ENCODE measurements around the gene ZBTB42.

Gene ZBTB42

DNA sequence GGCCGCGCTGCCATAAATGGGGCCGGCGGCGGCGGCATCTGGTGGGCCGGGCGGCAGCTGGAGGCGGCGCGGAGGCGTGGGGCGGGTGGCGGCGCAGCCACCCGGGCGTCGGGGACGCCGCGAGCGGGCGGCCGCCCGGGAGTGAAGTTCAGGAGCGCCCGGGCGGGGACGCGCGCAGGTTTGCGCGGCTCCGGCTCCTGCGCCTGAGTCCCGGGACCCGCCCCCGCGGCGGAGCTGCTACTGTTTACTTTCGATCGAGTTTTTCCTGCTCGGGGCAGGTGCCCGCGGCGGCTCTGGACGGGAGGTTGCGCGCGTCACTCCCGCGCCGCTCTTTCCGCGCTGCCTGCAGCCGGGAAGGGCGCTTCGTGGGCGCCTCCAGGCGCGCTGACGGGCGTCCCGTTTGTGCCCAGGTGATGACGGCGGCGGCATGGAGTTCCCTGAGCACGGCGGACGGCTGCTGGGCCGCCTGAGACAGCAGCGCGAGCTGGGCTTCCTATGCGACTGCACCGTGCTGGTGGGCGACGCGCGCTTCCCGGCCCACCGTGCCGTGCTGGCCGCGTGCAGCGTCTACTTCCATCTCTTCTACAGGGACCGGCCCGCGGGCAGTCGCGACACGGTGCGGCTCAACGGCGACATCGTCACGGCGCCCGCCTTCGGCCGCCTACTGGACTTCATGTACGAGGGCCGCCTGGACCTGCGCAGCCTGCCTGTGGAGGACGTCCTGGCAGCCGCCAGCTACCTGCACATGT lies at the start of gene ZBTB42:
Gene ZBTB42 (plus strand): TSS at position 331 of the 749 bp plus-strand sequence. CDS start 97 bp downstream, at position 428.
- DNase-seq (ENCODE audit: low read depth in 2 of 2) = peak; percentile 30 to 56

DNA sequence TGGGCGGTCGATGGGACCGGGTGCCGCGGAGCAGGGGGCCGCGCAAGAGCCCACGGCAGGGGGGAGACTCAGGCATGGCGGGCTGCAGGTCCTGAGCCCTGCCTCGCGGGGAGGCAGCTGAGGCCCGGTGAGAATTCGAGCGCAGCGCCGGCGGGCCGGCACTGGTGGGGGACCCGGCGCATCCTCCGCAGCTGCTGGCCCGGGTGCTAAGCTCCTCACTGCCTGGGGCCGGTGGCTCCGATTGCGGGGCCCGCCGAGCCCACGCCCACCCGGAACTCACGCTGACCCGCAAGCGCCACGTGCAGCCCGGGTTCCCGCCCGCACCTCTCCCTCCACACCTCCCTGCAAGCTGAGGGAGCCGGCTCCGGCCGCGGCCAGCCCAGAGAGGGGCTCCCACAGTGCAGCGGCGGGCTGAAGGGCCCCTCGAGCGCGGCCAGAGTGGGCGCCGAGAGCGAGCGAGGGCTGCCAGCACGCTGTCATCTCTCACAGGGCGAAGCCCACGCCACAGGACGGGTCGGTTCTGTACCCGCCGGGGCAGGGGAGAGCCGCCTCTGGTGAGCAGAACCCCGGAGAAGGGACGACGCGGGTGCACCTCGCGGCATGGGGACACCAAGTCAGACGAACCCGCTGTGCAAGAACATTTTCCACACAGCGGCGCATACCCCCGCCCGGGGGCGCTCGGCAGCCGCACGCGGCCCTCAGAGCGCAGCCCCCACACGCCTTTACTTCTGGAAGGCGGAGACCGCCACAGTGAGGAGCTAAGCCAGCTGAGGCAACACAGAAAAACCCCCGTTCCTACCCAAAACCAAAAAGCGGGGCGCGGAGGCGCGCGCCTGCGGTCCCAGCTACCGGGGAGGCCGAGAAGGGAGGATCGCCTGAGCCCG lies 49.1 kb upstream of the ZBTB42 start:
- DNase-seq (ENCODE audit: low read depth in 2 of 2) = no peak

- DNase-seq (ENCODE audit: low read depth in 2 of 2) = no peak
These were observed 48.5 kb upstream of the ZBTB42 start for GRCh38 chr14:104752423-104752734.

- DNase-seq (ENCODE audit: low read depth in 2 of 2) = peak; percentile 99 to 100
These were observed 48.0 kb upstream of the ZBTB42 start, which contains the start of gene SIVA1 for GRCh38 chr14:104752735-104753527. Gene SIVA1 (plus strand): TSS chr14:104753147. CDS start chr14:104753202, 55 bp downstream.

DNA sequence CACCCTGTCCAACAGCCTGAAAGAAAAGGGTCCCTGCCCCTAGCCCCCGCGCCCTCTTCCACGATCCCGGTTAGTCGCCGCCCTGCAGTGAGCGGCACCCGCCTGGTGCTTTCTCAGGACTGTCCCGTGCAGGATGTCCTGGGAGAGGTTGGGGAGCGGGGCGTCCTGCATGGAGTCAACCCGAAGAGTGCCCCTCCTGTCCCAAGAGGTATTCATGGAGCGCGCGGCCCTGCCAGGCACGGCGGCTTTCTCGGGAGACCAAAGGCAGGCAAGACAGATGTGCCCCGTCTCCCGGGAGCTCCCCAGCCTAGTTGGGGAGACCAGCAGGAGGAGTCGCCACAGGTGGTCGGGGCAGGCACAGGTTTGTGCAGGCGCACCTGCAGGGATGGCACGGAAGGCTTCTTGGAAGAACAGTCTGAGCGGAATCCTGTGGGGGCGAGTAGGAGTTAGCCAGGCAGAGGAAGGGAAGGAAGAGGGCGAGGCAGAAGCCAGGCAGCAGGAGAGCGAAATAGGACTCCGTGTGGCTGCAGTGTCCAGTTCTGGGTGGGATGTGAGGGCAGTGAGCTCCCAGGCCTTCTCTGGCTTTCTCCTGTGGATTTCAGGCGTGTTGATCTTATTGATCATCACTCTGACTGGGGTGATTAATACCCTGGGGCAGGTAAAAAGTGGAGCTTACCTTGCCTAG lies 47.2 kb upstream of the ZBTB42 start:
- DNase-seq (ENCODE audit: low read depth in 2 of 2) = no peak

- DNase-seq (ENCODE audit: low read depth in 2 of 2) = no peak
These were observed 46.6 kb upstream of the ZBTB42 start for GRCh38 chr14:104754213-104754851.

DNA sequence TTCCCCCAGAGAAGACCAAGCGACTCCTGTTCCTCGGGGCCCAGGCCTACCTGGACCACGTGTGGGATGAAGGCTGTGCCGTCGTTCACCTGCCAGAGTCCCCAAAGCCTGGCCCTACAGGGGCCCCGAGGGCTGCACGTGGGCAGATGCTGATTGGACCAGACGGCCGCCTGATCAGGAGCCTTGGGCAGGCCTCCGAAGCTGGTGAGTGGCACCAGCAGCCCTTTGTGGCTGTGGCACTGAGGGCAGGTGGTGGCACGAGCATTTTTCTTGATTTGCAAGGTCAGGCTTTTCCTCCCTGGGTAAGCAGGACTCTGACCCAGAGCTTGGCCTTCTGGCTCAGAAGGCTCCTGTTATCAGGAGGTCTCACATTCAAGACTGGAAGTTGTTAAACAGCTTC lies 45.3 kb upstream of the ZBTB42 start:
- DNase-seq (ENCODE audit: low read depth in 2 of 2) = no peak

DNA sequence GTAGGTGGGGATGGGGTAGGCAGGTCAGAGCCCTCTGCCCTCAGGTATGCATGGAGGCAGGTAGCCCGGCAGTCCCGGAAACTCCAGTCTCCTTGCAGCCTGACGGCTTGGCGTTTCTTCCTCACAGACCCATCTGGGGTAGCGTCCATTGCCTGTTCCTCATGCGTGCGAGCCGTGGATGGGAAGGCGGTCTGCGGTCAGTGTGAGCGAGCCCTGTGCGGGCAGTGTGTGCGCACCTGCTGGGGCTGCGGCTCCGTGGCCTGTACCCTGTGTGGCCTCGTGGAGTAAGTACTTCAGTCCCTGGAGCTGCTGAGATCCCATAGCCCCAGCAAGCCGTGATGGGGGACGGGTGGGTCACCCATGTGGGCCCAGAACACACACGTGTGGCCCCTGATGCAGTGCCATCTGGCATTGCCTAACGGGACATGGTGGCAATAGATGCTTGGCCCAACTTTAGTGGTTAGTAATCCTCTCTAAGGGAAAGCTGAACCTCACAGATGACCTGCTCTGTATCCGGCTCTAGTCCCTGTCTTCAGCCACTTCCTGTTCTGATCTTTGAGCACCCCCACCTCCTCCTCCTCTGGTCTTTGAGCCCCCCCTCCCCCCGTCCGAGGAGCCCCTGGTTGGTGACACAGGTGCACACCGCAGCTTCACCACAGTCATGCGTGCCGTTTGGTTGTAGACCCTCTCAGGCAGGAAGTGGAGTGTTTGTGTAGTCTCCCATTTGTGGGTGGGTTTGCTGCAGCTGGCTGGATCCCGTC lies 44.2 kb upstream of the ZBTB42 start:
- no peak for DNase-seq (ENCODE audit: low read depth in 2 of 2)

- DNase-seq (ENCODE audit: low read depth in 2 of 2) = no peak
These were observed 43.7 kb upstream of the ZBTB42 start for GRCh38 chr14:104757238-104757585.

DNA sequence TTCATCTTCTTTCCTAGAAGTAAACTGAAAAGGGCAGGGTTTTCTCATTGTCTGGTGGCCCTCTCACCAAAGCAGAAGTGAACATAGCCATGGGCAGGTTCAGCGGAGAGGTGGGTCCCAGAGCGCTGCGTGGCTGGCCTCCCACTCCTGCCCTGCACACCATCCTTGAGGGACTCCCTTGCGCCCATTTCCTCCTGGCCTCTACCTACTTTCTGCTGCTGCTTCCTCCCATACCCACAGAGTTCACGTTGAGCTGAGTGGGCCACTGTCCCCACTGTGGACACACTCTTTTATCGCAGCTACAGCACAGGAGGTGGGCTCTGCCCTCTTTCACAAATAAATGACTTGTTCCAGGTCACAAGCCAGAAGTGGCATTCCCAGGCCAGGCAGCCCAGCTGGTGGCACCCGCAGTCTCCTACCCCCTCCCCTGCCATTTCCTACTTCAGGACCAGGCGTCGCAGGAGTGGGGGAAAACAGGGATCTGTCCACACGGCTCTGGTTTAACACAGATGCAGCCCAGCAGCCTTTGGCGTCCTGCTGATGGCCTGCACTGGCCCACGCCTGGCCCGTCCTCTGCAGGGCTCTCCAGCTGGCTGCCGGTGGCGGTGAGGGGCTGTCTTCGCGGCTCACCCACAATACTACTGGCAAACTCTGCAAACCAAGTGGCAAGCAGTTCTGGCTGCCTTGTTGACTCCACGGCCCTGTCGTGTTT lies 43.1 kb upstream of the ZBTB42 start:
- DNase-seq (ENCODE audit: low read depth in 2 of 2) = no peak

DNA sequence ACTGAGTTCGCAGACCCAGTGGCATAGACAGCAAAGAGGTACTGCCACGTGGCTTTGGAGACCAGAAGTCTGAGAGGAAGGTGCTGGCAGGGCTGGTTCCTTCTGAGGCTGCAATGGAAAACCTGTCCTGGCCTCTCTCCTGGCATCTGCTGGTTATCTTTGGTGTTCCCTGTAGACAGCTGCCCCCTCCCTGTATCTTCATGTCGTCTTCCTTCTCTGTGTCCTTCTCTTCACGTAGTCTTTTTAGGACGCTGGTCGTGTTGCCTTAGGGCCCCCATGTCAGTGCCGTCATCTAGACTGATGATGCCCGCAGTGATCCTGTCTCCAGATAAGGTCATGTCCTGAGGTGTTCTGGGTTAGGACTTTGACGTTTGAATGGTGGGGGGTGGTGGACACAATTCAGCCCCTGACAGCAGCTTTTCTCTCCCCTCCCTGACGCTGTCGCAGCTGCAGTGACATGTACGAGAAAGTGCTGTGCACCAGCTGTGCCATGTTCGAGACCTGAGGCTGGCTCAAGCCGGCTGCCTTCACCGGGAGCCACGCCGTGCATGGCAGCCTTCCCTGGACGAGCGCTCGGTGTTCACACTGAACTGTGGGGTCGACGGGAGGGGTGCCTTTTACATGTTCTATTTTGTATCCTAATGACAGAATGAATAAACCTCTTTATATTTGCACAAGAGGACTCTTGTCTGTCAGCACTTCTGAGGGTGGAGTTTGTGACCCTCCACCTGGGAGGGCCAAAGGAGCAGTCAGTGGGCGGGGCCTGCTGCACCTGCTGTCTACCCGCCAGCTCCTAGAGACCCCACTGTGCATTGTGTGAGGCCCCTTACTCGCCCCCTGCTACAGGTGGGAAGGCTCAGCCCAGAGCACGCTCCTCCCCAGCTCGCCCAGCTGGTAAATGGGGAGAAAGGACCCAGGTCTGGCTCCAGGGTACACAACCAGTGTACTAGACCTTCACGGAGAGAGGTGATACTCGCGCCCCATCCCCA lies 41.6 kb upstream of the ZBTB42 start:
- DNase-seq (ENCODE audit: low read depth in 2 of 2) = no peak

- no peak for DNase-seq (ENCODE audit: low read depth in 2 of 2)
These were observed 35.4 kb upstream of the ZBTB42 start for GRCh38 chr14:104765517-104765916.

- no peak for DNase-seq (ENCODE audit: low read depth in 2 of 2)
These were observed 34.5 kb upstream of the ZBTB42 start for GRCh38 chr14:104766256-104766862.

- no peak for DNase-seq (ENCODE audit: low read depth in 2 of 2)
These were observed 33.9 kb upstream of the ZBTB42 start for GRCh38 chr14:104766863-104767633.

GRCh38 chr14:104767634-104767918 lies 33.3 kb upstream of the ZBTB42 start:
- no peak for DNase-seq (ENCODE audit: low read depth in 2 of 2)

GRCh38 chr14:104768437-104769323 lies 32.2 kb upstream of the ZBTB42 start:
- peak; percentile 92 to 95 for DNase-seq (ENCODE audit: low read depth in 2 of 2)
